SK-N-SH (cell line): ENCODE results near the gene AKT1S1. TPM values are rescaled to one million over a fixed set of nuclear protein-coding genes. Genes with fewer than 3 reads are reported as not detected.

Source experiments
- CTCF ChIA-PET: fragments of 300-600, 350-600 bp; formaldehyde crosslinking; extraction: SDS; loops from one replicate; lab custom pipeline; 2021; lab: Yijun Ruan, JAX
- POLR2A ChIA-PET: fragments of 350-600 bp; sonication (Branson Sonifier 250); formaldehyde crosslinking; extraction: SDS; loops from one replicate; lab custom pipeline; 2020; ENCODE audit warnings: antibody characterized with exemption, inconsistent platforms; lab: Yijun Ruan, JAX
- DNase-seq: peaks from one replicate; pipeline ENCODE4 v3.0.0; 2012
- H2AFZ ChIP-seq: fragments of 200-600 bp; sonication (generic); 2 replicates; pipeline ENCODE4 v1.8.1; 2016; ENCODE audit warnings: antibody characterized with exemption, mild to moderate bottlenecking, low read depth
- H3F3A ChIP-seq: fragments of 200-600 bp; sonication (generic); replicated peaks from 2 replicates; pipeline ENCODE3; 2016; ENCODE audit warnings: antibody characterized with exemption, mild to moderate bottlenecking; ENCODE audit not compliant: insufficient read depth
- H3K27ac ChIP-seq, 2 experiments: fragments of 200-500 bp in 1 of 2; fragments of 200-600 bp in 1 of 2; sonication (Bioruptor generic) in 1 of 2; sonication (generic), shearing (Covaris generic) in 1 of 2; 2 replicates each; pipeline versions ENCODE4 v1.5.1 to v1.6.1; 2014 to 2016; ENCODE audit warnings: low read depth in 2 of 2, inconsistent platforms in 1 of 2, low read length in 1 of 2, mild to moderate bottlenecking in 1 of 2, mixed read lengths in 1 of 2
- H3K27me3 ChIP-seq: fragments of 200-600 bp; sonication (generic), shearing (Covaris generic); 2 replicates; pipeline ENCODE4 v1.6.1; 2016; ENCODE audit warnings: mixed run types; ENCODE audit not compliant: insufficient read depth
- H3K36me3 ChIP-seq, 2 experiments: fragments of 200-500 bp in 1 of 2; fragments of 200-600 bp in 1 of 2; sonication (Bioruptor generic) in 1 of 2; sonication (generic) in 1 of 2; replicated peaks in 1 of 2; 2 replicates each; pipeline versions ENCODE3 to v1.5.1; 2014 to 2016; ENCODE audit warnings: low read length in 1 of 2, mild to moderate bottlenecking in 1 of 2; ENCODE audit not compliant: insufficient read depth in 2 of 2, control insufficient read depth in 1 of 2
- H3K4me1 ChIP-seq, 2 experiments: fragments of 200-500 bp in 1 of 2; fragments of 200-600 bp in 1 of 2; sonication (Bioruptor generic) in 1 of 2; sonication (generic), shearing (Covaris generic) in 1 of 2; 2 replicates each; pipeline versions ENCODE4 v1.5.1 to v1.6.1; 2014 to 2016; ENCODE audit warnings: low read depth in 1 of 2, low read length in 1 of 2, mixed run types in 1 of 2; ENCODE audit not compliant: insufficient read depth in 2 of 2, control insufficient read depth in 1 of 2
- H3K4me2 ChIP-seq: fragments of 200-600 bp; sonication (generic), shearing (Covaris generic); 2 replicates; pipeline ENCODE4 v1.6.1; 2017; ENCODE audit warnings: mixed run types
- H3K4me3 ChIP-seq, 2 experiments: fragments of 200-500 bp in 1 of 2; fragments of 200-600 bp in 1 of 2; sonication (Bioruptor generic) in 1 of 2; sonication (generic), shearing (Covaris generic) in 1 of 2; 2 replicates each; pipeline versions ENCODE4 v1.5.1 to v1.8.1; 2014 to 2016; ENCODE audit warnings: low read depth in 2 of 2, inconsistent platforms in 1 of 2, low read length in 1 of 2, mild to moderate bottlenecking in 1 of 2, mixed read lengths in 1 of 2, moderate library complexity in 1 of 2
- H3K79me2 ChIP-seq: fragments of 200-600 bp; sonication (generic); 2 replicates; pipeline ENCODE4 v1.8.1; 2017; ENCODE audit warnings: mild to moderate bottlenecking; ENCODE audit not compliant: insufficient read depth
- H3K9ac ChIP-seq: fragments of 200-600 bp; sonication (generic); 2 replicates; pipeline ENCODE4 v1.6.1; 2017; ENCODE audit warnings: mixed run types
- H3K9me2 ChIP-seq: fragments of 200-600 bp; sonication (generic); 2 replicates; pipeline ENCODE4 v1.6.1; 2017; ENCODE audit warnings: mixed run types
- H3K9me3 ChIP-seq: fragments of 200-600 bp; sonication (generic); 2 replicates; pipeline ENCODE4 v1.6.1; 2017; ENCODE audit warnings: mixed run types, mild to moderate bottlenecking, moderate library complexity
- H4K20me1 ChIP-seq: fragments of 200-600 bp; sonication (generic); 2 replicates; pipeline ENCODE4 v1.6.1; 2017; ENCODE audit warnings: mild to moderate bottlenecking, mixed run types; ENCODE audit not compliant: insufficient read depth
- CHD2 ChIP-seq: fragments of 150-350 bp; IDR thresholded peaks from 2 replicates; pipeline ENCODE4 v1.6.1; 2018; ENCODE audit warnings: low read length; ENCODE audit not compliant: partially characterized antibody
- ELF1 ChIP-seq: IDR thresholded peaks from 2 replicates; pipeline ENCODE4 v1.4.0; 2012
- EP300 ChIP-seq, 2 experiments: IDR thresholded peaks; 2 replicates each; pipeline versions ENCODE4 v1.4.0 to v1.6.1; 2012; ENCODE audit warnings: borderline replicate concordance in 1 of 2, low read depth in 1 of 2, low read length in 1 of 2
- EZH2phosphoT487 ChIP-seq: fragments of 200-600 bp; sonication (generic); IDR thresholded peaks from 2 replicates; pipeline ENCODE4 v1.6.1; 2017; ENCODE audit warnings: low read depth, mixed run types, mild to moderate bottlenecking, antibody characterized with exemption, moderate library complexity, borderline replicate concordance
- FOXJ3 ChIP-seq: sonication (generic); formaldehyde crosslinking; IDR thresholded peaks from 2 replicates; pipeline ENCODE4 v1.5.1; 2020; ENCODE audit warnings: mild to moderate bottlenecking, missing genetic modification reagents
- GATA2 ChIP-seq: sonication (generic); formaldehyde crosslinking; IDR thresholded peaks from 2 replicates; pipeline ENCODE4 v1.5.0; 2020; ENCODE audit warnings: mild to moderate bottlenecking, missing genetic modification reagents
- JUND ChIP-seq: IDR thresholded peaks from 2 replicates; pipeline ENCODE4 v1.4.0; 2012
- MXI1 ChIP-seq: IDR thresholded peaks from 2 replicates; pipeline ENCODE4 v1.6.1; 2012; ENCODE audit warnings: mild to moderate bottlenecking, low read depth, low read length, improper control_type of control experiment
- NRF1 ChIP-seq: IDR thresholded peaks from 2 replicates; pipeline ENCODE4 v1.6.1; 2012; ENCODE audit warnings: low read depth, mild to moderate bottlenecking, low read length
- POLR2AphosphoS5 ChIP-seq: IDR thresholded peaks from 2 replicates; pipeline ENCODE4 v1.6.1; 2012; ENCODE audit warnings: low read depth, low read length
- RAD21 ChIP-seq: IDR thresholded peaks from 2 replicates; pipeline ENCODE4 v1.6.1; 2012; ENCODE audit warnings: mild to moderate bottlenecking, low read length
- RCOR1 ChIP-seq: fragments of 150-350 bp; IDR thresholded peaks from 2 replicates; pipeline ENCODE4 v1.6.1; 2017; ENCODE audit warnings: antibody characterized with exemption, low read length
- SIN3A ChIP-seq: IDR thresholded peaks from 2 replicates; pipeline ENCODE4 v1.6.1; 2012; ENCODE audit warnings: low read depth, mild to moderate bottlenecking, low read length, moderate library complexity, borderline replicate concordance
- SMC3 ChIP-seq: IDR thresholded peaks from 2 replicates; pipeline ENCODE4 v1.6.1; 2012; ENCODE audit warnings: low read depth, low read length, improper control_type of control experiment
- YY1 ChIP-seq: IDR thresholded peaks from 2 replicates; pipeline ENCODE4 v1.4.0; 2012; ENCODE audit warnings: low read depth, mild to moderate bottlenecking
- WGBS: methylation state at CpG from one replicate; pipeline ENCODE4 v1.1.6; 2017; ENCODE audit warnings: low lambda C conversion rate; 5-methylcytosine and 5-hydroxymethylcytosine counted together
- polyA plus RNA-seq, 3 experiments: library from polyadenylated mRNA; depleted of rRNA; stranded (reverse); fragments of >200 nt; gene quantifications; 2 replicates each; pipeline ENCODE4 v1.2.3, GENCODE V29; 2012
- TF ChIP-seq, protein P1 (sequence below): fragments of 200-600 bp; sonication (generic); IDR thresholded peaks from 2 replicates; pipeline ENCODE4 v1.6.1; 2017; ENCODE audit warnings: antibody characterized with exemption, mild to moderate bottlenecking, moderate library complexity
- TF ChIP-seq, protein P2 (sequence below): fragments of 150-350 bp; IDR thresholded peaks from 2 replicates; pipeline ENCODE4 v1.6.1; 2016; ENCODE audit warnings: mild to moderate bottlenecking, low read depth, low read length
- TF ChIP-seq, protein P3 (sequence below): IDR thresholded peaks from 2 replicates; pipeline ENCODE4; 2012

AKT1S1 gene
- polyA plus RNA-seq, 1 of the 3 experiments (the other 2 are of a cell fraction), result 63.7 TPM

DNA sequence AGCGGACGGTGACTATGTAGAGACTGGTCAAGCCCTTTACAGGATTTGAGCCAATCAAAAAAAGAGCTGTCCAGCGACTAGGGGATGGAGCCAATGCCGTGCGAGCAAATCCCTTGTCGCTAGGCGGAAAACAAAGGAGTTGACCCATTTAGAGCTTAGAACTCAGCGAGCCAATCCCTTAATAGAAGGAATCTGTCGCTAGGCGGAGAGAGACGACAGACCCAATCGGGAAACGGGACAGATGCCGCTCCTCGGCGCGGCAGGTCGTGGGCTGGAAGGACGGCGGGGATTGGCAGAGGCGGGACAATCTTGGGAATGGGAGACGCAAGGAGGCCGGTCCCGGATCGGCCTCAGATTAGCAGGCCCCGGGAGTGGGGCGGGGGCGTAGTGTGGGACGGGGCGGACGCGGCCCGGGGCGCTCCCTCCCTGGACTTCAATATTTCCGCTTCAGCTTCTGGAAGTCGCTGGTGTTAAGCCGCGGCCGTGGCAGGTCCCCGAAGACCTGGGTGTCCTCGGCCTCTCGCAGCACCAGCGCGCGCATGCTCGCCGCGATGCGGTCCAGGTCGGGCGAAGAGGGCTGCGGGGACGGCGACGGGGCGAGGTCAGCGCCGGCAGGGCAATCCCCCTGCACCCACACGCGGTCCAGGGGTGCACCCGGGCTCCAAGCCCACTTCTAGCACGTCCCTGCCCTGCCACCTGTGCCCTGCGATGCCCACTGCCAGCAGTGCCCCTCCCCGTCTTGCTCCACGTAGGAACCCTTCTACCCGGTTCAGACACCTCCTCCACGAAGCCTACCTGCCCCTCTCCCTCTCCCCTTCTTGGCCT, 7.5 kb downstream of the AKT1S1 start (continued):
- peak; percentile 46; the same call in 1 of the 2 replicates for TF ChIP-seq MXI1
- peak; percentile 71 for TF ChIP-seq NRF1
- TF ChIP-seq POLR2AphosphoS5, result peak; percentile 71
- TF ChIP-seq FOXJ3 (CRISPR knock-in tag), result no peak
- TF ChIP-seq YY1, result no peak
- TF ChIP-seq, protein P1, sequence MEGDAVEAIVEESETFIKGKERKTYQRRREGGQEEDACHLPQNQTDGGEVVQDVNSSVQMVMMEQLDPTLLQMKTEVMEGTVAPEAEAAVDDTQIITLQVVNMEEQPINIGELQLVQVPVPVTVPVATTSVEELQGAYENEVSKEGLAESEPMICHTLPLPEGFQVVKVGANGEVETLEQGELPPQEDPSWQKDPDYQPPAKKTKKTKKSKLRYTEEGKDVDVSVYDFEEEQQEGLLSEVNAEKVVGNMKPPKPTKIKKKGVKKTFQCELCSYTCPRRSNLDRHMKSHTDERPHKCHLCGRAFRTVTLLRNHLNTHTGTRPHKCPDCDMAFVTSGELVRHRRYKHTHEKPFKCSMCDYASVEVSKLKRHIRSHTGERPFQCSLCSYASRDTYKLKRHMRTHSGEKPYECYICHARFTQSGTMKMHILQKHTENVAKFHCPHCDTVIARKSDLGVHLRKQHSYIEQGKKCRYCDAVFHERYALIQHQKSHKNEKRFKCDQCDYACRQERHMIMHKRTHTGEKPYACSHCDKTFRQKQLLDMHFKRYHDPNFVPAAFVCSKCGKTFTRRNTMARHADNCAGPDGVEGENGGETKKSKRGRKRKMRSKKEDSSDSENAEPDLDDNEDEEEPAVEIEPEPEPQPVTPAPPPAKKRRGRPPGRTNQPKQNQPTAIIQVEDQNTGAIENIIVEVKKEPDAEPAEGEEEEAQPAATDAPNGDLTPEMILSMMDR, result no peak
- TF ChIP-seq ELF1, result peak; percentile 80
- TF ChIP-seq SMC3, result no peak
- TF ChIP-seq, protein P2, sequence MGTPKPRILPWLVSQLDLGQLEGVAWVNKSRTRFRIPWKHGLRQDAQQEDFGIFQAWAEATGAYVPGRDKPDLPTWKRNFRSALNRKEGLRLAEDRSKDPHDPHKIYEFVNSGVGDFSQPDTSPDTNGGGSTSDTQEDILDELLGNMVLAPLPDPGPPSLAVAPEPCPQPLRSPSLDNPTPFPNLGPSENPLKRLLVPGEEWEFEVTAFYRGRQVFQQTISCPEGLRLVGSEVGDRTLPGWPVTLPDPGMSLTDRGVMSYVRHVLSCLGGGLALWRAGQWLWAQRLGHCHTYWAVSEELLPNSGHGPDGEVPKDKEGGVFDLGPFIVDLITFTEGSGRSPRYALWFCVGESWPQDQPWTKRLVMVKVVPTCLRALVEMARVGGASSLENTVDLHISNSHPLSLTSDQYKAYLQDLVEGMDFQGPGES, result peak; percentile 64
- no peak for TF ChIP-seq JUND

DNA sequence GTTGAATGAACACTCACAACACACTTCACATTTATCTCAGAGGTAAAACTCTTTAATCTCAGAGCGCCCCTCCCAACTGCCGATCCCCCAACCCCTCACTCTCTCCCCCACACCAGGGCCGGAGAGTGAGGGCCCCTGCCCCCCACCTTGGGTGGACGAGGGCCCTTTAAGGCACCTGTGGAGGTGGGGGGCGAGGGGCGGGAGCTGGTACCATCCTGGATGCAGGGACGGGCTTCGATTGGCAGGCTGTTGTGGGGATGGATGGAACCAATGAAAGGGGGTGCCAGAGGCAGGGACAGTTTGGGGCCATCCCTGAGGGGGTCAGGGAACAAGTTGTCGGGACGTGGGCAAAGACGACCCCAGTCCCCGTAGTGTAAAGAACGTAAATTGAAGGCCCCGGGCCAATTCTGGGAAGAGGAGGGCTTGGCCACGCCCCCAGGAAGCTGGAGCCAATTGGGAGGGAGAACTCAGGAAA, 8.1 kb downstream of the AKT1S1 start:
- Histone ChIP-seq H3K36me3 (peaks cover 13 to 30% of the 10 kb centered on the region in 2 experiments), H3K9me2 (no peaks in the 10 kb centered on the region), H3K27me3 (no peaks in the 10 kb centered on the region), H2AFZ (0 out of 2 replicates have a peak overlapping the region, but pooled peaks have one; percentile 68), H3K4me3 (peak overlapping the region; percentile 42 to 57), H3K9me3 (no peaks in the 10 kb centered on the region), H3K4me1 (peaks cover 33 to 50% of the 10 kb centered on the region in 2 experiments; a peak in 3 of 4 replicates), H3K4me2 (peak overlapping the region; percentile 76), H4K20me1 (peaks cover 8% of the 10 kb centered on the region), H3K79me2 (peaks cover 47% of the 10 kb centered on the region), H3F3A (peaks cover 21% of the 10 kb centered on the region), H3K9ac (peak overlapping the region; percentile 22; the same call in 1 of the 2 replicates), H3K27ac (peak overlapping the region; percentile 96 to 97)
- ChIA-PET POLR2A (interaction anchor here (0.6 to 3.5 kb wide), 8 partner anchors 8 to 380 kb away, joined by 3 to 22 read pairs (median 6); partner anchors contain the start of genes AKT1S1, ATF5, FUZ and NUP62), CTCF (interaction anchor here (0.9 to 1.3 kb wide), 2 partner anchors 59 to 197 kb away, joined by 3 to 4 read pairs; no protein-coding TSS in a partner anchor)
- DNase-seq, result peak; percentile 60
- TF ChIP-seq EP300 (IDR thresholded peaks at IDR 0.05; ENCODE audit: borderline replicate concordance in 1 of 2, low read depth in 1 of 2, low read length in 1 of 2), result no peak
- TF ChIP-seq EZH2phosphoT487, result no peak
- 0 out of 2 replicates have a peak, but pooled peaks have one; percentile 0 for TF ChIP-seq NRF1
- TF ChIP-seq GATA2, result no peak
- 0 out of 2 replicates have a peak, but pooled peaks have one; percentile 14 for TF ChIP-seq SIN3A
- TF ChIP-seq RAD21, result no peak
- TF ChIP-seq CHD2, result peak; percentile 4
- no peak for TF ChIP-seq MXI1
- TF ChIP-seq, protein P3, sequence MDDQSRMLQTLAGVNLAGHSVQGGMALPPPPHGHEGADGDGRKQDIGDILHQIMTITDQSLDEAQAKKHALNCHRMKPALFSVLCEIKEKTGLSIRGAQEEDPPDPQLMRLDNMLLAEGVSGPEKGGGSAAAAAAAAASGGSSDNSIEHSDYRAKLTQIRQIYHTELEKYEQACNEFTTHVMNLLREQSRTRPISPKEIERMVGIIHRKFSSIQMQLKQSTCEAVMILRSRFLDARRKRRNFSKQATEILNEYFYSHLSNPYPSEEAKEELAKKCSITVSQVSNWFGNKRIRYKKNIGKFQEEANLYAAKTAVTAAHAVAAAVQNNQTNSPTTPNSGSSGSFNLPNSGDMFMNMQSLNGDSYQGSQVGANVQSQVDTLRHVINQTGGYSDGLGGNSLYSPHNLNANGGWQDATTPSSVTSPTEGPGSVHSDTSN, result no peak
- no peak for TF ChIP-seq RCOR1
- WGBS, result 4% methylated on average over 12 of the region's 15 CpGs
